CD4-positive, alpha-beta memory T cell (primary cell): ENCODE results near the gene TUBB3. TPM values are rescaled to one million over a fixed set of nuclear protein-coding genes. Genes with fewer than 3 reads are reported as not detected.
A peak's percentile ranks its signal among the peaks of the same experiment; 100 is the strongest.

ENCODE experiments used
- CTCF ChIA-PET: fragments of 350-600 bp; sonication (Branson Sonifier 250); formaldehyde crosslinking; loops from one replicate; lab custom pipeline; 2021; ENCODE audit warnings: inconsistent platforms; ENCODE audit not compliant: partially characterized antibody; lab: Charles Lee
- POLR2A ChIA-PET: fragments of 350-600 bp; sonication (Branson Sonifier 250); formaldehyde crosslinking; loops from one replicate; lab custom pipeline; 2021; ENCODE audit not compliant: partially characterized antibody; lab: Charles Lee
- DNase-seq, 5 donors: peaks; one replicate each; pipeline versions ENCODE4 v3.0.0 to v3.0.0-alpha.2; 2020 to 2022; ENCODE audit warnings: mixed read lengths in 1 of 5
- H3K27ac ChIP-seq: one replicate; pipeline ENCODE4 v1.7.0; 2013; ENCODE audit warnings: low read depth, low read length
- H3K27me3 ChIP-seq: 2 replicates; pipeline ENCODE4 v1.7.0; 2013; ENCODE audit warnings: mild to moderate bottlenecking, low read length, moderate library complexity; ENCODE audit not compliant: insufficient read depth
- H3K36me3 ChIP-seq: 2 replicates; pipeline ENCODE4 v1.7.0; 2013; ENCODE audit warnings: mild to moderate bottlenecking, low read length, moderate library complexity; ENCODE audit not compliant: insufficient read depth
- H3K4me1 ChIP-seq: 2 replicates; pipeline ENCODE4 v1.7.0; 2013; ENCODE audit warnings: mild to moderate bottlenecking, low read length, moderate library complexity; ENCODE audit not compliant: insufficient read depth
- H3K4me3 ChIP-seq, 2 donors: one replicate each; pipeline ENCODE4 v1.7.0; 2013; ENCODE audit warnings: low read length in 2 of 2, mild to moderate bottlenecking in 1 of 2
- H3K9me3 ChIP-seq, 2 donors: one replicate each; pipeline ENCODE4 v1.7.0; 2013; ENCODE audit warnings: low read length in 2 of 2, control low read depth in 1 of 2; ENCODE audit not compliant: control insufficient read depth in 1 of 2
- H3K27ac Mint-ChIP-seq, 7 donors: one replicate each; pipeline ENCODE4 v1.8.0; 2020 to 2021; ENCODE audit warnings: mixed read lengths in 7 of 7, mild to moderate bottlenecking in 6 of 7, inconsistent platforms in 3 of 7, moderate library complexity in 3 of 7
- H3K27me3 Mint-ChIP-seq, 2 donors: one replicate each; pipeline ENCODE4 v1.8.0; 2020 to 2021; ENCODE audit warnings: mixed read lengths in 2 of 2
- H3K36me3 Mint-ChIP-seq, 2 donors: one replicate each; pipeline ENCODE4 v1.8.0; 2020 to 2021; ENCODE audit warnings: mixed read lengths in 2 of 2, inconsistent platforms in 1 of 2, mild to moderate bottlenecking in 1 of 2
- H3K4me1 Mint-ChIP-seq, 4 donors: one replicate each; pipeline ENCODE4 v1.8.0; 2020 to 2021; ENCODE audit warnings: mixed read lengths in 4 of 4, mild to moderate bottlenecking in 1 of 4
- H3K4me3 Mint-ChIP-seq, 8 donors: one replicate each; pipeline ENCODE4 v1.8.0; 2020 to 2021; ENCODE audit warnings: mixed read lengths in 8 of 8, mild to moderate bottlenecking in 7 of 8, moderate library complexity in 6 of 8, inconsistent platforms in 3 of 8
- H3K9me3 Mint-ChIP-seq, 8 donors: one replicate each; pipeline ENCODE4 v1.8.0; 2020 to 2021; ENCODE audit warnings: mixed read lengths in 8 of 8, mild to moderate bottlenecking in 5 of 8, inconsistent platforms in 3 of 8, moderate library complexity in 1 of 8
- intact Hi-C: fragments of 100-400 bp; cut with micrococcal nuclease; formaldehyde crosslinking; loops from one replicate; pipeline ENCODE4 v1.15.1; 2023
- polyA plus RNA-seq, 2 donors: library from polyadenylated mRNA; unstranded; fragments of 300-500 nt; fragmentation: Illumina TruSeq; gene quantifications; one replicate each; pipeline ENCODE4 v1.2.3, GENCODE V29; 2021
- total RNA-seq, 2 experiments: library from RNA; stranded (reverse); gene quantifications; one replicate each; pipeline ENCODE4 v1.2.3, GENCODE V29; 2021

Gene TUBB3
- total and polyA plus RNA-seq, 4 experiments from 2014 or later: 0.73 TPM; not detected in 3

GRCh38 chr16:89919535-89920406 lies 3.4 kb upstream of the TUBB3 start:
- Histone ChIP-seq H3K4me1 (peaks cover 67% of the 10 kb centered on the region), H3K9me3 (no peaks in the 10 kb centered on the region), H3K36me3 (no peaks in the 10 kb centered on the region), H3K27ac (no peak overlapping the region), H3K4me3 (no peak overlapping the region), H3K27me3 (peaks cover 10% of the 10 kb centered on the region)
- ChIA-PET POLR2A (interaction anchor here (0.5 to 1.3 kb wide), 2 partner anchors 47 to 412 kb away, joined by 3 read pairs; partner anchors contain the start of genes SPG7 and TCF25), CTCF (interaction anchor here (1.1 to 1.6 kb wide), 2 partner anchors 10 to 12 kb away, joined by 6 to 7 read pairs; no protein-coding TSS in a partner anchor)
- Mint-ChIP-seq H3K9me3 (no peaks in the 10 kb centered on the region), H3K27ac (peak overlapping the region in 4 of 7 donors; percentile 46 to 62 (median 52)), H3K27me3 (peaks cover 0 to 13% of the 10 kb centered on the region in 2 donors), H3K36me3 (no peaks in the 10 kb centered on the region), H3K4me1 (peaks cover 23 to 52% (median 38%) of the 10 kb centered on the region in 4 donors), H3K4me3 (peak overlapping the region in 4 of 8 donors; percentile 7 to 69 (median 60))
- peak in 1 of 5 donors; percentile 30 for DNase-seq
- intact Hi-C loops: no loop called here

- peak in 1 of 5 donors; percentile 19 for DNase-seq
- Histone ChIP-seq H3K4me1 (peaks cover 73% of the 10 kb centered on the region), H3K9me3 (no peaks in the 10 kb centered on the region), H3K36me3 (no peaks in the 10 kb centered on the region), H3K27ac (no peak overlapping the region), H3K27me3 (peaks cover 10% of the 10 kb centered on the region), H3K4me3 (no peak overlapping the region)
- Mint-ChIP-seq H3K4me3 (peak overlapping the region in 3 of 8 donors; percentile 21 to 68 (median 26)), H3K36me3 (no peaks in the 10 kb centered on the region), H3K4me1 (peaks cover 23 to 56% (median 40%) of the 10 kb centered on the region in 4 donors), H3K27ac (peak overlapping the region in 2 of 7 donors; percentile 36 to 42), H3K9me3 (peaks cover 0 to 2% (median 0%) of the 10 kb centered on the region in 8 donors), H3K27me3 (peaks cover 0 to 13% of the 10 kb centered on the region in 2 donors)
- POLR2A ChIA-PET: interaction anchor here (1.3 kb wide), 1 partner anchor 48 kb away, joined by 3 read pairs; the partner anchor contains the start of gene TCF25
- intact Hi-C loops: no loop called here
- CTCF ChIA-PET: no interaction called here
These were observed 2.4 kb upstream of the TUBB3 start for GRCh38 chr16:89920723-89921122.

DNA sequence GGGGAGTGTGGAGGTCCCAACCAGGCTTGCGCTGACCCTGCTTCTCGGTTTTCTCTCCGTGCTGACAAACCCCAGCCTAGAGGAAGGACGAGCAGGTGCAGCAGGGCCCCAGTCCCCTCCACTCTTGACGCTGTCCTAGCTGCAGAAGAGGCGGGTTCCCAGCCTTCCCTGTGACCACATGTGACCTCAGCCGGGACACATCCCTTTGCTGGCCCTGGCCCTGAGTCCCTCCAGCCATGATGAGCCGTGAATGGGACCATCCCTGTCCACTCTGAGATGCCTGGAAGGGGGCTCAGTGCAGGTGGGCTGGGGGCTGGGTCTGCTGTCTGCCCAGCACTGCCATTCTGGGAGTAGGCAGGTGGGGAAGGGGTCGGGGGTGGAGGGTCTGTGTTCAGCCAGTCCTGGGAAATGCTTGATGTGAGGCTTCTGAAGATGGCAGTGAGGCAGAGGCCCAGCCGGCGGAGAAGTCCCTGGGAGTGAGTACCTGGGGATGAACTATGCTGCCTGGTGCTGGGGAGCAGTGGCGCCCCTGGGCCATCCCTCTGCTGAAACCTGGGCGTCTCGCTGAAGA lies 1.9 kb upstream of the TUBB3 start:
- CTCF ChIA-PET: no interaction called here
- DNase-seq: peak in 1 of 5 donors; percentile 33
- H3K27ac ChIP-seq: no peak overlapping the region
- peaks cover 0 to 2% (median 0%) of the 10 kb centered on the region in 8 donors for H3K9me3 Mint-ChIP-seq
- H3K4me3 Mint-ChIP-seq: no peak overlapping the region
- peaks cover 23 to 52% (median 39%) of the 10 kb centered on the region in 4 donors for H3K4me1 Mint-ChIP-seq
- peaks cover 10% of the 10 kb centered on the region for H3K27me3 ChIP-seq
- peaks cover 78% of the 10 kb centered on the region for H3K4me1 ChIP-seq
- no peaks in the 10 kb centered on the region for H3K36me3 Mint-ChIP-seq
- H3K4me3 ChIP-seq: no peak overlapping the region
- no peaks in the 10 kb centered on the region for H3K9me3 ChIP-seq
- POLR2A ChIA-PET: interaction anchor here (1.2 to 1.3 kb wide), 2 partner anchors 48 to 235 kb away, joined by 3 read pairs; partner anchors contain the start of genes CDK10 and TCF25
- H3K36me3 ChIP-seq: no peaks in the 10 kb centered on the region
- peaks cover 0 to 13% of the 10 kb centered on the region in 2 donors for H3K27me3 Mint-ChIP-seq
- H3K27ac Mint-ChIP-seq: peak overlapping the region in 1 of 7 donors; percentile 42
- intact Hi-C loops: no loop called here

GRCh38 chr16:89921702-89922476 lies 1.3 kb upstream of the TUBB3 start:
- peak overlapping the region in 1 of 7 donors; percentile 42 for H3K27ac Mint-ChIP-seq

DNA sequence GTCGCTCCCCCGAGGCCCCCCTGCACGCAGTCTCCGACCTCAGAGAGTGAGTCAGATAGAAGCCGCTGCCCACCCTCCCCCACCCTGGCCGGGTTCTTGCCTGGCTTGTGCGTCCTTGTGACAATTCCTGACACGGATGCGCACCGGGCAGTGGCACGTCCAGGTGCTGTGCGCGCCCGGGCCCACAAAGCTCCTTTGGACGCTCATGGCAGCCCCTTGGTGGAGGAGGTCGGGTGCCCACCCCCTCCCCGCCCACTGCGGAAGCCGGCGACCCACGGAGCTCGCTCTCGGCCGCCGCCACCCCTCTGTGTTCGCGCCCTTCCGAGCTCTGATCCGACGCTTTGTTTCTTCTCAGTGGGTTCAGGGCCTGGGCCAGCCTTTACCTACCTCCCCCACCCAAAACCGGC lies 662 bp upstream of the TUBB3 start:
- intact Hi-C loops: no loop called here
- H3K27ac ChIP-seq: no peak overlapping the region
- Mint-ChIP-seq H3K4me3 (peak overlapping the region; percentile 35 to 74 (median 62)), H3K27me3 (peaks cover 4 to 18% of the 10 kb centered on the region in 2 donors), H3K9me3 (peaks cover 0 to 2% (median 0%) of the 10 kb centered on the region in 8 donors), H3K4me1 (peaks cover 22 to 49% (median 35%) of the 10 kb centered on the region in 4 donors), H3K36me3 (no peaks in the 10 kb centered on the region), H3K27ac (peak overlapping the region in 1 of 7 donors; percentile 42)
- H3K9me3 ChIP-seq: no peaks in the 10 kb centered on the region
- H3K4me1 ChIP-seq: peaks cover 77% of the 10 kb centered on the region
- peaks cover 11% of the 10 kb centered on the region for H3K27me3 ChIP-seq
- no peak overlapping the region for H3K4me3 ChIP-seq
- ChIA-PET POLR2A (interaction anchor here (0.8 to 1.6 kb wide), 4 partner anchors 10 to 236 kb away, joined by 3 to 8 read pairs (median 4); partner anchors contain the start of gene CDK10), CTCF (no interaction called here)
- peak in 1 of 5 donors; percentile 59 for DNase-seq
- H3K36me3 ChIP-seq: no peaks in the 10 kb centered on the region

More at GRCh38 chr16:89921702-89922476, 1.3 kb upstream of the TUBB3 start:
- intact Hi-C loops: no loop called here
- Histone ChIP-seq H3K4me1 (peaks cover 83% of the 10 kb centered on the region), H3K9me3 (no peaks in the 10 kb centered on the region), H3K27me3 (peaks cover 10% of the 10 kb centered on the region), H3K4me3 (no peak overlapping the region), H3K36me3 (no peaks in the 10 kb centered on the region), H3K27ac (no peak overlapping the region)
- peaks cover 4 to 17% of the 10 kb centered on the region in 2 donors for H3K27me3 Mint-ChIP-seq
- CTCF ChIA-PET: no interaction called here
- DNase-seq: no peak
- peak overlapping the region; percentile 35 to 74 (median 60) for H3K4me3 Mint-ChIP-seq
- no peaks in the 10 kb centered on the region for H3K36me3 Mint-ChIP-seq
- peaks cover 23 to 51% (median 38%) of the 10 kb centered on the region in 4 donors for H3K4me1 Mint-ChIP-seq
- POLR2A ChIA-PET: interaction anchor here (0.8 to 1.2 kb wide), 2 partner anchors 33 to 235 kb away, joined by 3 to 4 read pairs; partner anchors contain the start of gene CDK10
- H3K9me3 Mint-ChIP-seq: peaks cover 0 to 2% (median 0%) of the 10 kb centered on the region in 8 donors

DNA sequence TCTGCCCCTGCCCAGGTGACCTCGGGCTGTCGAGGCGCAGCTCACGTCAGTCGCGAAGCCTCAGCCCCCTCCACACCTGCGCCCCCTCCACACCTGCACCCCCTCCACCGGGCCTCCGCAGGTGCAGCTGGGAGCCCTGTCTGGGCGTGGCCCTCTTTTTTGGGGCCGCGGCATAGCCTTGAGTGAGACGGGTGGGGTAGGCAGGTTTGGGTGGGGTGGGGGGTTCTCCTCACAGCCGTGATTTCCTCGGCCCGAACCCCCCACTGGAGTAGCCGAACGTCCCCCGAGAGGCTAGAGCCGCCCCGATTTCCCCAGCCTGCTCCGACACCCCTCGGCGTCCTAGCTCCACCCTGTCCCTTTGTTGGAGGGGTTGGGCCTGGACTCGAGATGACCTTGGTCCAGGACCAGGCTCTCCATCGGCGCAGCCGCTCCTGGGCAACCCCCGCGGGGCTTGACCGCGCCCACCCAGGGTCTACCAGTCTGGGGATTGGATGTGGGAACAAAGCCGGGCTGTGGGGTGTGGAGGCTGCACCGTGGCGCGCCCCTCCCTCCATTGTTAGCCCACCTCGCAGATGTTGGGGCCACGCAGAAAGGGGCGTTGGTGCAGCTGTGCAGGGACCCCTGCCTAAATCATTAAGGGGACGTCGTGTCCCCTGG lies 626 bp downstream of the TUBB3 start:
- no peak for DNase-seq
- ChIA-PET CTCF (interaction anchor here (2.1 kb wide), 1 partner anchor 14 kb away, joined by 7 read pairs; no protein-coding TSS in a partner anchor), POLR2A (interaction anchor here (1.0 to 1.6 kb wide), 3 partner anchors 11 to 15 kb away, joined by 3 to 8 read pairs (median 4); no protein-coding TSS in a partner anchor)
- peaks cover 15 to 38% (median 28%) of the 10 kb centered on the region in 4 donors for H3K4me1 Mint-ChIP-seq
- H3K27ac Mint-ChIP-seq: no peak overlapping the region
- H3K36me3 ChIP-seq: no peaks in the 10 kb centered on the region
- peaks cover 4 to 19% of the 10 kb centered on the region in 2 donors for H3K27me3 Mint-ChIP-seq
- H3K27ac ChIP-seq: no peak overlapping the region
- no peak overlapping the region for H3K4me3 ChIP-seq
- no peaks in the 10 kb centered on the region for H3K36me3 Mint-ChIP-seq
- H3K9me3 Mint-ChIP-seq: peaks cover 0 to 2% (median 0%) of the 10 kb centered on the region in 8 donors
- intact Hi-C loops: no loop called here
- H3K27me3 ChIP-seq: peaks cover 16% of the 10 kb centered on the region
- H3K4me1 ChIP-seq: peaks cover 65% of the 10 kb centered on the region
- H3K9me3 ChIP-seq: no peaks in the 10 kb centered on the region
- peak overlapping the region in 1 of 8 donors; percentile 30 for H3K4me3 Mint-ChIP-seq
